Neuronal stem cell (in vitro differentiated cells): ENCODE data around the gene KLRK1.

Experiments
- DNase-seq: peaks from one replicate; pipeline ENCODE4 v3.0.0-alpha.2; 2013; ENCODE audit warnings: low spot score
- H2AFZ ChIP-seq: one replicate; pipeline ENCODE4 v1.6.1; 2013; ENCODE audit warnings: mild to moderate bottlenecking, low read length, inconsistent platforms
- H2AK5ac ChIP-seq: 2 replicates; pipeline ENCODE4 v1.6.1; 2013; ENCODE audit warnings: low read depth, mild to moderate bottlenecking, inconsistent platforms, low read length, moderate library complexity, mixed read lengths
- H2BK120ac ChIP-seq: 2 replicates; pipeline ENCODE4 v1.6.1; 2013; ENCODE audit warnings: low read depth, mild to moderate bottlenecking, inconsistent platforms, low read length, moderate library complexity, mixed read lengths
- H2BK12ac ChIP-seq: one replicate; pipeline ENCODE4 v1.6.1; 2013; ENCODE audit warnings: low read length, inconsistent platforms
- H2BK15ac ChIP-seq: 2 replicates; pipeline ENCODE4 v1.6.1; 2013; ENCODE audit warnings: mild to moderate bottlenecking, low read length, inconsistent platforms, mixed read lengths
- H2BK5ac ChIP-seq: one replicate; pipeline ENCODE4 v1.6.1; 2013; ENCODE audit warnings: inconsistent platforms, mild to moderate bottlenecking, low read length, moderate library complexity
- H3K14ac ChIP-seq: one replicate; pipeline ENCODE4 v1.6.1; 2013; ENCODE audit warnings: low read length, inconsistent platforms
- H3K18ac ChIP-seq: 2 replicates; pipeline ENCODE4 v1.6.1; 2013; ENCODE audit warnings: low read length, inconsistent platforms
- H3K23ac ChIP-seq: 2 replicates; pipeline ENCODE4 v1.6.1; 2013; ENCODE audit warnings: low read depth, mild to moderate bottlenecking, mixed read lengths, low read length, inconsistent platforms; ENCODE audit not compliant: poor library complexity
- H3K27ac ChIP-seq: replicated peaks from 3 replicates; pipeline ENCODE4 v1.5.1; 2013; ENCODE audit warnings: low read length, inconsistent platforms
- H3K27me3 ChIP-seq, 3 experiments: 2 replicates each; pipeline ENCODE4 v1.6.1; 2013; ENCODE audit warnings: low read length in 3 of 3, mild to moderate bottlenecking in 2 of 3, inconsistent platforms in 1 of 3, low read depth in 1 of 3, mixed read lengths in 1 of 3, moderate library complexity in 1 of 3; ENCODE audit not compliant: control insufficient read depth in 3 of 3, insufficient read depth in 3 of 3
- H3K36me3 ChIP-seq, 2 donors: replicated peaks in 1 of 2; 2 replicates each; pipeline ENCODE4 v1.6.1; 2013; ENCODE audit warnings: low read length in 2 of 2; ENCODE audit not compliant: control insufficient read depth in 2 of 2, insufficient read depth in 2 of 2
- H3K4ac ChIP-seq: 2 replicates; pipeline ENCODE4 v1.6.1; 2013; ENCODE audit warnings: inconsistent platforms, mild to moderate bottlenecking, low read length, moderate library complexity
- H3K4me1 ChIP-seq, 2 donors: 1 replicate in 1 of 2; 2 replicates in 1 of 2; pipeline ENCODE4 v1.6.1; 2013; ENCODE audit warnings: low read length in 2 of 2, low read depth in 1 of 2; ENCODE audit not compliant: control insufficient read depth in 2 of 2, insufficient read depth in 1 of 2
- H3K4me2 ChIP-seq: one replicate; pipeline ENCODE4 v1.6.1; 2013; ENCODE audit warnings: mild to moderate bottlenecking, low read length, inconsistent platforms; ENCODE audit not compliant: insufficient read depth, poor library complexity, severe bottlenecking
- H3K4me3 ChIP-seq, 2 donors: 2 replicates each; pipeline ENCODE4 v1.5.1; 2013; ENCODE audit warnings: low read length in 2 of 2, mild to moderate bottlenecking in 2 of 2, inconsistent platforms in 1 of 2, moderate library complexity in 1 of 2
- H3K79me1 ChIP-seq: one replicate; pipeline ENCODE4 v1.6.1; 2013; ENCODE audit warnings: low read depth, mild to moderate bottlenecking, inconsistent platforms, low read length, moderate library complexity
- H3K9ac ChIP-seq: one replicate; pipeline ENCODE4 v1.6.1; 2013; ENCODE audit warnings: mild to moderate bottlenecking, low read depth, low read length, inconsistent platforms; ENCODE audit not compliant: poor library complexity
- H3K9me3 ChIP-seq, 2 donors: replicated peaks in 1 of 2; 2 replicates each; pipeline versions ENCODE3 to v1.6.1; 2013; ENCODE audit warnings: low read length in 2 of 2, mild to moderate bottlenecking in 2 of 2, inconsistent platforms in 1 of 2, low read depth in 1 of 2, mixed read lengths in 1 of 2, moderate library complexity in 1 of 2; ENCODE audit not compliant: control insufficient read depth in 2 of 2, insufficient read depth in 1 of 2
- H4K8ac ChIP-seq: one replicate; pipeline ENCODE4 v1.6.1; 2013; ENCODE audit warnings: low read depth, mild to moderate bottlenecking, inconsistent platforms, low read length, moderate library complexity
- H4K91ac ChIP-seq: one replicate; pipeline ENCODE4 v1.6.1; 2013; ENCODE audit warnings: low read length, low read depth, mild to moderate bottlenecking, inconsistent platforms; ENCODE audit not compliant: poor library complexity
- WGBS, 2 donors: extraction: QIAGEN DNeasy Blood & Tissue Kit; methylation state at CpG; one replicate each; pipeline ENCODE4 v1.1.7; 2013; ENCODE audit warnings: missing lambda C conversion rate in 2 of 2, mixed read lengths in 1 of 2; ENCODE audit not compliant: insufficient read length in 2 of 2, insufficient replicate concordance in 1 of 2; ENCODE audit errors: extremely low coverage in 2 of 2; 5-methylcytosine and 5-hydroxymethylcytosine counted together

Gene KLRK1

DNA sequence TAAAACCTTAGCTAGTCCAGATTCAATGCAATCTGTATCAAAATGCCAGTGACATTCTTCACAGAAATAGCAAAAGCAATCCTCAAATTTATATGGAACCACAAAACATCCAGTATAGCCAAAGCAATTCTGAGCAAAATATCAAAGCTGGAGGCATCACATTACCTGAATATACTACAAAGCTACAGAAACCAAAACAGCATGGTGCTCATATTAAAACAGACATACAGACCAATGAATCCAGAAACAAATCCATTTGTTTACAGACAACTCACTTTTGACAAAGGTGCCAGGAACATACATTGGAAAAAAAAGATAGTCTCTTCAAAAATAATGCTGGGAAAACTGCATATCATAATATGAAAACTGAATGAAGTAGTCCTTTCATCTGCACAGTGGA, 15.0 kb upstream of the KLRK1 start:
- no peak overlapping the region for H3K4ac ChIP-seq
- no peaks in the 10 kb centered on the region for H3K4me1 ChIP-seq
- H3K9me3 ChIP-seq, result no peaks in the 10 kb centered on the region
- no peak overlapping the region for H2AK5ac ChIP-seq
- no peak overlapping the region for H3K9ac ChIP-seq
- no peak overlapping the region for H3K23ac ChIP-seq
- H3K18ac ChIP-seq, result no peak overlapping the region
- H2BK12ac ChIP-seq, result no peak overlapping the region
- H4K8ac ChIP-seq, result no peak overlapping the region
- H2AFZ ChIP-seq, result no peak overlapping the region
- H2BK5ac ChIP-seq, result no peak overlapping the region
- H2BK15ac ChIP-seq, result no peak overlapping the region
- H3K79me1 ChIP-seq, result no peaks in the 10 kb centered on the region
- no peak overlapping the region for H3K14ac ChIP-seq
- no peak overlapping the region for H4K91ac ChIP-seq
- no peaks in the 10 kb centered on the region for H3K27me3 ChIP-seq
- no peak for DNase-seq
- H3K4me2 ChIP-seq, result no peak overlapping the region
- no peak overlapping the region for H2BK120ac ChIP-seq
- H3K36me3 ChIP-seq, result no peaks in the 10 kb centered on the region
- no peak overlapping the region for H3K27ac ChIP-seq
- no peak overlapping the region for H3K4me3 ChIP-seq

DNA sequence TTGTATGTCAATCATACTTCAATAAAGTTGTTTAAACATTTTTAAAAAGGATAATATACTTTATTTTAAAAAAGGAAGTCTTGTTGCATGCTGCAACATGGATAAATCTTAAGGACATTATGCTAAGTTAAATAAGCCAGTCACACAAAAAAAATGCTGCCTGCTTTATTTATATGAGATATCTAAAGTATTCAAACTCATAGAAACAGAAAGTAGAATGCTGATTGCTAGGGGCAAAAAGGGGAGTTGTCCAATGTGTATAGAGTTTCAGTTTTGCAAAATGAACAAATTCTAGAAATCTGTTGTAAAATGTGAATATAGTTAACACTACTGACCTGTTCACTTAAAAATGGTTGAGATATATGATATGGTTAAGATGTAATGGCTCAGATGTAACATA, 11.0 kb upstream of the KLRK1 start:
- no peaks in the 10 kb centered on the region for H3K4me1 ChIP-seq
- H3K27me3 ChIP-seq, result no peaks in the 10 kb centered on the region
- H2AK5ac ChIP-seq, result no peak overlapping the region
- DNase-seq, result no peak
- no peaks in the 10 kb centered on the region for H3K79me1 ChIP-seq
- no peak overlapping the region for H3K23ac ChIP-seq
- no peaks in the 10 kb centered on the region for H3K36me3 ChIP-seq
- no peak overlapping the region for H3K4ac ChIP-seq
- H3K9me3 ChIP-seq, result no peaks in the 10 kb centered on the region
- H3K4me3 ChIP-seq, result no peak overlapping the region
- no peak overlapping the region for H2BK15ac ChIP-seq
- no peak overlapping the region for H2AFZ ChIP-seq
- H2BK12ac ChIP-seq, result no peak overlapping the region
- H4K8ac ChIP-seq, result no peak overlapping the region
- no peak overlapping the region for H2BK5ac ChIP-seq
- H2BK120ac ChIP-seq, result no peak overlapping the region
- H3K9ac ChIP-seq, result no peak overlapping the region
- H3K18ac ChIP-seq, result no peak overlapping the region
- no peak overlapping the region for H3K27ac ChIP-seq
- H3K14ac ChIP-seq, result no peak overlapping the region
- H3K4me2 ChIP-seq, result no peak overlapping the region
- H4K91ac ChIP-seq, result no peak overlapping the region

DNA sequence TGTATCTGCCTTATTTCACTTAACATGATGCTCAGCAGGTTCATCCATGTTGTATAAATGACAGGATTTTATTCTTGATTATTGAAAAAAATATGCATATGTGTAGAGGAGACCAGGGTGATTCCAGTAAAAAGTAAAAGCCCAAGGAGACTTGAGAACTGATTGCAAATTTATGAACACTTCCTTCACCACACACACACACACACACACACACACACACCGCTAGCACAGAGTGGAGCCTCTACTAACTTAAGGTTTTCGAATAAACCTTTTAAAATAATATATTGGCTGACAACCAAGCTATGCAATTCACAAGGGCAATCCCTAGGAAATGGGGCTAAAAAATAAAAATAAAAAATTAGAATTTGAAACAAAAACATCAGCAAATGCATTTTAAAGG, 8.3 kb upstream of the KLRK1 start:
- no peak overlapping the region for H2BK15ac ChIP-seq
- H3K9ac ChIP-seq, result no peak overlapping the region
- H3K27me3 ChIP-seq, result no peaks in the 10 kb centered on the region
- no peak overlapping the region for H3K23ac ChIP-seq
- H3K18ac ChIP-seq, result no peak overlapping the region
- no CpG with 5 or more reads among the region's 2 CpGs for WGBS, 2 donors
- no peak overlapping the region for H2BK5ac ChIP-seq
- H4K8ac ChIP-seq, result no peak overlapping the region
- H3K4me1 ChIP-seq, result no peaks in the 10 kb centered on the region
- no peak overlapping the region for H2BK12ac ChIP-seq
- no peak overlapping the region for H4K91ac ChIP-seq
- DNase-seq, result no peak
- H3K4ac ChIP-seq, result no peak overlapping the region
- H3K27ac ChIP-seq, result no peak overlapping the region
- H2BK120ac ChIP-seq, result no peak overlapping the region
- no peak overlapping the region for H2AFZ ChIP-seq
- no peaks in the 10 kb centered on the region for H3K79me1 ChIP-seq
- H3K4me3 ChIP-seq, result no peak overlapping the region
- H3K14ac ChIP-seq, result no peak overlapping the region
- no peaks in the 10 kb centered on the region for H3K36me3 ChIP-seq
- H2AK5ac ChIP-seq, result no peak overlapping the region
- no peaks in the 10 kb centered on the region for H3K9me3 ChIP-seq
- no peak overlapping the region for H3K4me2 ChIP-seq

DNA sequence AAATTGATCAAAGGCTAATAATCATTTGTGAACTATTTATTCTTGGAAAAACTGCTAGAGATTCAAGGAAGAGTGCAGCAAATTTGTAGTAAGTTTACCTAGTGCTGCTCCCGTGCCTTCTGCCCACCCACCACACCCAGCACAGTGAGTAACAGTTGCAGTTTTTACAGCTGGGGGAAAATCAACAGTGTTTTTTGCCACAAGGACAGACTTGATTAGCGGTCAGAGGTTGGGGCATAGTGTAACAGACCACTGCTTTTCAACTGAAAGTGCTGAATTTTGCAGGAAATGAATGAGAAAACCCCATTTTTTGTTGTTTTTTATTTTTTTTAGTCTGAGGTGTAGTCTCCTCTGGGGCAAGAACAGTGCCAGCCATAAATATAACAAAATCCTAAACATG, 7.5 kb upstream of the KLRK1 start:
- H3K23ac ChIP-seq, result no peak overlapping the region
- no peak overlapping the region for H3K4me2 ChIP-seq
- no peaks in the 10 kb centered on the region for H3K4me1 ChIP-seq
- H2AFZ ChIP-seq, result no peak overlapping the region
- H3K27me3 ChIP-seq, result no peaks in the 10 kb centered on the region
- no peak for DNase-seq
- no peak overlapping the region for H3K27ac ChIP-seq
- H3K36me3 ChIP-seq, result no peaks in the 10 kb centered on the region
- no CpG with 5 or more reads among the region's 2 CpGs for WGBS, 2 donors
- no peak overlapping the region for H3K14ac ChIP-seq
- H3K18ac ChIP-seq, result no peak overlapping the region
- H3K9ac ChIP-seq, result no peak overlapping the region
- H3K9me3 ChIP-seq, result no peaks in the 10 kb centered on the region
- H3K4me3 ChIP-seq, result no peak overlapping the region
- no peak overlapping the region for H2BK120ac ChIP-seq
- H2BK15ac ChIP-seq, result no peak overlapping the region
- no peak overlapping the region for H3K4ac ChIP-seq
- H4K91ac ChIP-seq, result no peak overlapping the region
- no peak overlapping the region for H4K8ac ChIP-seq
- no peak overlapping the region for H2BK5ac ChIP-seq
- no peaks in the 10 kb centered on the region for H3K79me1 ChIP-seq
- H2AK5ac ChIP-seq, result no peak overlapping the region
- no peak overlapping the region for H2BK12ac ChIP-seq
